Omental fat pad (tissue), 4 donors: ENCODE data around the gene ARID3C. TPM values are rescaled to one million over a fixed set of nuclear protein-coding genes. Genes with fewer than 3 reads are reported as not detected.

ENCODE experiments used
- ATAC-seq: fragments of 150-250 bp; one replicate; pipeline ENCODE4 v1.9.1; 2016; ENCODE audit warnings: mild to moderate bottlenecking, moderate library complexity; ENCODE audit not compliant: low FRiP score
- DNase-seq: peaks from one replicate; pipeline ENCODE4 v3.0.0-alpha.2; 2019; ENCODE audit warnings: low spot score
- CTCF ChIP-seq, 3 donors: fragments of 450-650 bp; IDR thresholded peaks; one replicate each; pipeline ENCODE4 v1.5.1; 2016 to 2017; ENCODE audit warnings: antibody characterized with exemption in 3 of 3, mild to moderate bottlenecking in 3 of 3, moderate library complexity in 2 of 3
- total RNA-seq, 4 donors: library from RNA; depleted of rRNA; stranded (reverse); fragments of >200 nt; gene quantifications; one replicate each; pipeline ENCODE4 v1.1.0, GENCODE V29; 2016

ARID3C gene
- total RNA-seq, 4 donors from 2014 or later, result not detected

GRCh38 chr9:34635556-34635955 is 6.7 kb upstream of the ARID3C start:
- DNase-seq (no peak), ATAC-seq (no peak)
- TF ChIP-seq CTCF (IDR thresholded peaks at IDR 0.05), result no peak

- no peak for TF ChIP-seq CTCF (IDR thresholded peaks at IDR 0.05)
- DNase-seq (no peak), ATAC-seq (no peak)
These were observed 5.8 kb upstream of the ARID3C start for GRCh38 chr9:34634551-34635248.

- ATAC-seq, result peak; percentile 37
- TF ChIP-seq CTCF (IDR thresholded peaks at IDR 0.05), result peak in 2 of 3 donors; percentile 22 to 42
- no peak for DNase-seq
These were observed 5.1 kb upstream of the ARID3C start for GRCh38 chr9:34633851-34634550.

GRCh38 chr9:34633166-34633565 is 4.3 kb upstream of the ARID3C start:
- ATAC-seq, result no peak
- no peak for TF ChIP-seq CTCF (IDR thresholded peaks at IDR 0.05)

GRCh38 chr9:34630402-34631154 is 1.7 kb upstream of the ARID3C start:
- no peak for TF ChIP-seq CTCF (IDR thresholded peaks at IDR 0.05)
- ATAC-seq, result no peak
- DNase-seq, result no peak

More at GRCh38 chr9:34633166-34633565, 4.3 kb upstream of the ARID3C start:
- DNase-seq, result no peak

- DNase-seq, result no peak
- no peak for TF ChIP-seq CTCF (IDR thresholded peaks at IDR 0.05)
- no peak for ATAC-seq
These were observed 584 bp upstream of the ARID3C start for GRCh38 chr9:34629491-34629808.
